Hematopoietic multipotent progenitor cell treated with erythropoietin and hydrocortisone succinate and interleukin-3 and kit ligand, for 17 days (in vitro differentiated cells): ENCODE measurements around the gene ADGRG4.
"Not testable (repeated sequence)": the region's sequence is repeated elsewhere in the genome, so short reads cannot be mapped to it uniquely, and the experiment has no call there.

ENCODE experiments used
- DNase-seq: peaks from one replicate; pipeline ENCODE4 v3.0.0-alpha.2; 2015; ENCODE audit warnings: low spot score

ADGRG4 gene, protein sequence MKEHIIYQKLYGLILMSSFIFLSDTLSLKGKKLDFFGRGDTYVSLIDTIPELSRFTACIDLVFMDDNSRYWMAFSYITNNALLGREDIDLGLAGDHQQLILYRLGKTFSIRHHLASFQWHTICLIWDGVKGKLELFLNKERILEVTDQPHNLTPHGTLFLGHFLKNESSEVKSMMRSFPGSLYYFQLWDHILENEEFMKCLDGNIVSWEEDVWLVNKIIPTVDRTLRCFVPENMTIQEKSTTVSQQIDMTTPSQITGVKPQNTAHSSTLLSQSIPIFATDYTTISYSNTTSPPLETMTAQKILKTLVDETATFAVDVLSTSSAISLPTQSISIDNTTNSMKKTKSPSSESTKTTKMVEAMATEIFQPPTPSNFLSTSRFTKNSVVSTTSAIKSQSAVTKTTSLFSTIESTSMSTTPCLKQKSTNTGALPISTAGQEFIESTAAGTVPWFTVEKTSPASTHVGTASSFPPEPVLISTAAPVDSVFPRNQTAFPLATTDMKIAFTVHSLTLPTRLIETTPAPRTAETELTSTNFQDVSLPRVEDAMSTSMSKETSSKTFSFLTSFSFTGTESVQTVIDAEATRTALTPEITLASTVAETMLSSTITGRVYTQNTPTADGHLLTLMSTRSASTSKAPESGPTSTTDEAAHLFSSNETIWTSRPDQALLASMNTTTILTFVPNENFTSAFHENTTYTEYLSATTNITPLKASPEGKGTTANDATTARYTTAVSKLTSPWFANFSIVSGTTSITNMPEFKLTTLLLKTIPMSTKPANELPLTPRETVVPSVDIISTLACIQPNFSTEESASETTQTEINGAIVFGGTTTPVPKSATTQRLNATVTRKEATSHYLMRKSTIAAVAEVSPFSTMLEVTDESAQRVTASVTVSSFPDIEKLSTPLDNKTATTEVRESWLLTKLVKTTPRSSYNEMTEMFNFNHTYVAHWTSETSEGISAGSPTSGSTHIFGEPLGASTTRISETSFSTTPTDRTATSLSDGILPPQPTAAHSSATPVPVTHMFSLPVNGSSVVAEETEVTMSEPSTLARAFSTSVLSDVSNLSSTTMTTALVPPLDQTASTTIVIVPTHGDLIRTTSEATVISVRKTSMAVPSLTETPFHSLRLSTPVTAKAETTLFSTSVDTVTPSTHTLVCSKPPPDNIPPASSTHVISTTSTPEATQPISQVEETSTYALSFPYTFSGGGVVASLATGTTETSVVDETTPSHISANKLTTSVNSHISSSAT (N-terminal part only)

DNA sequence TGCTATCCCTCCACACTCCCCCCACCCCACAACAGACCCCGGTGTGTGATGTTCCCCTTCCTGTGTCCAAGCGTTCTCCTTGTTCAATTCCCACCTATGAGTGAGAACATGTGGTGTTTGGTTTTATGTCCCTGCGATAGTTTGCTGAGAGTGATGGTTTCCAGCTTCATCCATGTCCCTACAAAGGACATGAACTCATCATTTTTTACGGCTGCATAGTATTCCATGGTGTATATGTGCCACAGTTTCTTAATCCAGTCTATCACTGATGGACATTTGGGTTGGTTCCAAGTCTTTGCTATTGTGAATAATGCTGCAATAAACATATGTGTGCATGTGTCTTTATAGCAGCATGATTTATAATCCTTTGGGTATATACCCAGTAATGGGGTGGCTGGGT lies at the start of gene ADGRG4:
TSS of gene ADGRG4 (plus strand) at position 243 of the 400 bp plus-strand sequence. CDS start 7,815 bp downstream, outside the sequence.
- DNase-seq, result not testable (repeated sequence)

DNA sequence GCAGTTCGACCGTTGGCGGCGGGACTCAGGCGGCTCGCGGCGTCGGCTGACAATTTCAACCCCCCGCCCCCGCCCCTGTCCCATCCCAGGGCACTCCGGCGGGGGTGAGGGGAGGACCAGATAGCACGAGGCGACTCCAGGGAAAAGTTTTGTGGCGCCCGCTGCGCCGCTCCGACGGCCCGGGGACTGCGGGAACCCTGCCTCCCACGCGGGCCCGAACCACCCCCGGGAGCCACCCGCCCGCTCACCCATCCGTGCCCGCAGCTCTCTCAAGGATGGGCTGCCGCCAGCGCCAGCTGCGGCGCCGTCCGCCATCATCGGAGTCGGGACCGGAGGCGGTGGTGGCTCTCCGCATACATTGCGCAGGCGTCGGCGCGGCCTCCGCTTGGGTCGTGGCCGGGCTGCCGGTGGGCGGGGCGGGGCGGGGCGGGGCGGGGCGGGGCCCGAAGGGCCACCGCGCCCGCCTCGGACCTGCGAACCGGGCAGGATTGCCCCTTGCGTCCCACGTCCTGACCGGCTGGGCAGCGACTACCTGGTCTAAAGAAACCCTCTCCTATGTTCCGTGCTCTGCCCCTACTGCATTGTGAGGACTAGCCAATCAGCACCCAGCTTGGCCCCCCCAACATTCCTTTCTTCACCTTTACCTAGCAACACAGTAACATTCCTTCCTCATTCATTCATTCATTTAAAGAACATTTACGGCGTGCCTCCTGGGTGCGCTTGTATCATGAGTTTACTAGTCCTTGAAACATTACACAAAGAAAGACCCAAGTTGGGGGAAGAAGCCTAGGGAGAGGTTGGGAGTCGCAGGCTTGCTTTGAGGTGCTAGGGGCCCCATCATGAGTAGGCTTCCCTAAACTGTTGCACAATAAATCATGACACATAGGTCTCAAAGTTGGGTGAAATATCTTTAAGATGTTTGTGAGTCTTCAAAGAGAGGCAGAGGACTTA lies 49.4 kb upstream of the ADGRG4 start, which contains the start of gene MAP7D3:
TSS of gene MAP7D3 (minus strand) at position 360 of the 951 bp plus-strand sequence. CDS start at position 318, 42 bp downstream.
- peak; percentile 6 for DNase-seq

DNA sequence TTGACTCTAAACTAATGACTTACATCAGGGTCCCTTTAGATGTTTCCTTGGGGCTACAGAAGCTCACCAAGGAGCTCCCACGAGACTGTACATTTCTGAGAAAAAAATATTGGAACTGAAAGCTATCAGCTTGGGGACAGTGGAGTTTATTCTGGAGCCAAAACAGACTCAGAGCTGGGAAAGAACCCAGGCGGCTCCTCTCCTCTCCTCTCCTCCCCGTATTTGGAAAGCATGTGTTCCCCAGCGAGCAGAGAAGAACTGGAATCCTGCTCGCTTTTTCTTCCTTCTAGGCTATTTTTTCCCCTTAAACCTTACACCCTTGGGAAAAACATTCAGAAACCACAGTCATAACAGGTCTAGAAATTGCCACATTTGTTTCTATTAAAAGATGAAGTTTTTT lies 45.2 kb upstream of the ADGRG4 start:
- no peak for DNase-seq

DNA sequence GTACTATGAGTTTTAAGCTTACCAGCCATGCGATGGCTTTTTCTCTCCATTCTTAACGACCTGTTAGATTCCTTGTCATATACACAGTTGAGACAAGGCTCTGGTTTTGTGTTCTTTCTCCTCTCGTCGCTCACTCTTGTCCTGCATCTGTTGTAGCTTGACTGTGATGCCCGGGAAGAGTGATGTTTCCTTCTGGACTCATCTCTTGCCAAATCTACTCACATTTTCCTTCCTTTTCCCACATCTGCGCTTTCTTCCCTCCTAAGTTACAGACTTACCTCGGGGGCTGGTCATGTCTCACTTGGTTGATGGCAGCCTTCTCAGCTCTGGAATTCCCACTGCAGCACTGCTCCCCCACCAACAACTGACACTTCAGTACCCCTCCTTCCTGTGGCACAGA lies 44.7 kb upstream of the ADGRG4 start:
- DNase-seq, result no peak

DNA sequence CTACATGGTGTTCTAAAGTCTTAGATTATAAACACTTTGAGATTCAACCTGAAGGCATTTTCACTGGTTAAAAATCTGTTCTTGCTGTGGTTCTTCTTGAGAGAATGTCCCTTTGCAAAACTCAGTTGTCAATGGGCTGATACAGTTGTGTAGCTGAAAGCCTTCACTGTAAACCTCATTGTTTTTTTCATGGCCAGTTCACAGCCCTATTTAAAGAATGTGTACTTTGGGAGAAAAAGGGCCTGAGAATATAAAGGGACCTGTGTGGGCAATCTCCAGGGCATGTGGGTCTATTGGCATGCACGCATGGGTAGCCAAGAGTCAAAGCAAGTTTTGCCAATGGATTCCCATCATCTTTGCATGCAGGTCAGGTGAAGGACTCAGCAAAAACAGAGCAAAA lies 41.8 kb upstream of the ADGRG4 start:
- no peak for DNase-seq

DNA sequence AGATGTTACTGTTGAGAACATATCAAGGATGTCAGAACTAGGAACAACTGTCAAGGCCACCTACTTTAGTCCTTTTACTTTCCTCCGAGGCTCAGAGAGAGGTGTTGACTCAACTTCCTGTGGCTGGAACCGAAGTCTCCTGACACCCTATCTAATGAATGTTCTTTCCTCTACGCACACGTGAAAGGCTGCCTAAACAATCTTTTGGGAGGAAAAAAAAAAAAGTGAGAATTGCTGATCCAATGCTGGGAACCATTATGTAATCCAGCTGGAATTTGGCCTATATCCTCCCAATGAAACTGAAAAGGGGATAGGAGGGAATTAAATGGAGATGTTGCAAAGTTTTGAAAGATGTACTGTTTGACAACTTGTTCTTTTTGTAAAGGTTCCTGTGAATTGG lies 41.2 kb upstream of the ADGRG4 start:
- no peak for DNase-seq

DNA sequence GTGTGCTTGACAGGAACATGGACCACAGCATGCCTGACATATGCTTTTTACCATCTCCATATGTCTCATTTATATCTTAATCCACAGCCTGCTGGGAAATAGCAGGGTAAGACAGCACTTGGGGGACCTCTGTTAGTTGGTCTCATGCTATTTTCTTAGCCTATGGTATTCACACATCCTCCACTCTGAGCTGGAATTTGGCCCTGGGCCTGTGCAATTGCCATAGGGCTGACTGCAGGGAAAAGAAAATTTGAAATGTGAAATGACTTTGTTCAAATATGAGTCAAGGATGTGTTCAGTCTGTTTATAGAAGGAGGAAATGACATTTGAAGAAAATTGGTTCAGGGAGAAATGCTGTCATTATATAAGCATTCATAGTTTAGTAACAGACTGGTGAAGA lies 40.0 kb upstream of the ADGRG4 start:
- DNase-seq, result no peak

DNA sequence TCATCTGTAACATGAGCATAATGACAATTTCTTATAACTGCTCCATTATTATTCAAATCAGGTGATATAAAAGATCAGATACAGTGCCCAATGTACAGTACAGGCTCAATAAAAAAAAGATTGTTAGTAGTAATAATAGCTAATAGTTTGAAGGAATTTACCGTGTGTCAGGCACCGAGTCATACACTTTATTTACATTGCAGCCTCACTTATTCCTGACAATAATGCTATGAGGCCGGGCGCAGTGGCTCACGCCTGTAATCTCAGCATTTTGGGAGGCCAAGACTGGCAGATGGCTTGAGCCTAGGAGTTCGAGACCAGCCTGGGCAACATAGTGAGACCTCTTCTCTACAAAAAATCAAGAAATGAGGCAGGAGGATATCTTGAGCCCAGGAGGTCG lies 39.4 kb upstream of the ADGRG4 start:
- no peak for DNase-seq

DNA sequence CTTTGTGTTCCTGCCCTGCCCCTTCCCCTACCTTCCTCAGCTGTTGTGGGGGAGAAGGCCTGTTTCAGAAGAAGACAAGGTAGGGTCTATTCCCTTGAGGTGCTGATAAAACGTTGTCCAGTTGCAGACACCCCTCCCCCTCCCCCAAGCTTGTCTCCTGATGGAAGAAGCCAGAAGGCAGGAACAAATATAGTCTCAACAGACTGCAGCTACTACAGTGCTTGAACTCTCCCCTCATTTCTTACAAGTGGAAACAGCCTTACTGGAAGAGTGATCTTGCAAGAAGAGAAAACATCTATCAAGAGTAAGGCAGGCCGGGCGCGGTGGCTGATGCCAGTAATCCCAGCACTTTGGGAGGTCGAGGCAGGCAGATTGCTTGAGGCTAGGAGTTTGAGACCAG lies 38.5 kb upstream of the ADGRG4 start:
- no peak for DNase-seq

DNA sequence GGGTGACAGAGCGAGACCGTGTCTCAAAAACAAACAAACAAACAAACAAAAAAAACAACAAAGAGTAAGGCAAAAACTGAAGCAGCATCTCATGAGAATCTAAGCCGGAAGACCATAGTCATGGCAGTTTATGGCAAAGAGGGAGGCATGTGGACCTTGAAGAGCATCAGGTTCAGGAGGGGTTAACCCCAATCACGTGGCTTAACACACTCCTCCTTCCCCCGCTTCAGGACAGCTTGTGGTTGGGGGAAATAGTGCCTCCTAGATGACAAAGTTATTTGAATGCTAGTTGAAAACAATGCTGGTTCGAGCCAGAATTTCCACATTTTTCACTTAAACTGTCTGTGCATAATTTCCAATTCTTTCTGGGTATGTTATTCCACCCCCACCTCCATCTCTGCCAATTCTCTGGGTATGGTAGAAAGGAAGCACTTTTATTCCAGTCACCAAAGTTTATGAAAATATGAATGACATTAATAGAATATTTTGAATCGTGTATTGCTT lies 37.9 kb upstream of the ADGRG4 start:
- DNase-seq, result no peak

DNA sequence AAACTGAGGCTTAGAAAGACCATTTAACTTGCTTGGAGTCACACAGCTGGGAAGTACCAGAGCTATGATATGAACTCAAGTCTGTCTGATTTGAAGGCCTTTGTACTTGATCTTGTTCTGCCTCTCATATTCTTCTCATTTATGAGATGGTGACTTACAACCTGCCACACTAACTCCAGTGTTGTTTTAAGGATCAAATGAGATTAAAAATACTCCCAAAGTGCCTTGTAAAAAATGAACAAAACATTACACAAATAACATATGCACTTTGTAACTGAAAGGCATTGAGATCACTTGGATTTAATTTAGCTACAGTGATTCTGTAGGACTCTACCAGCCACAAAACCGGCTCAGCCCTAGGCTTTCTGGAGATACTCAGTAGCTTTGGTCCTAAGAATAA lies 33.9 kb upstream of the ADGRG4 start:
- no peak for DNase-seq

DNA sequence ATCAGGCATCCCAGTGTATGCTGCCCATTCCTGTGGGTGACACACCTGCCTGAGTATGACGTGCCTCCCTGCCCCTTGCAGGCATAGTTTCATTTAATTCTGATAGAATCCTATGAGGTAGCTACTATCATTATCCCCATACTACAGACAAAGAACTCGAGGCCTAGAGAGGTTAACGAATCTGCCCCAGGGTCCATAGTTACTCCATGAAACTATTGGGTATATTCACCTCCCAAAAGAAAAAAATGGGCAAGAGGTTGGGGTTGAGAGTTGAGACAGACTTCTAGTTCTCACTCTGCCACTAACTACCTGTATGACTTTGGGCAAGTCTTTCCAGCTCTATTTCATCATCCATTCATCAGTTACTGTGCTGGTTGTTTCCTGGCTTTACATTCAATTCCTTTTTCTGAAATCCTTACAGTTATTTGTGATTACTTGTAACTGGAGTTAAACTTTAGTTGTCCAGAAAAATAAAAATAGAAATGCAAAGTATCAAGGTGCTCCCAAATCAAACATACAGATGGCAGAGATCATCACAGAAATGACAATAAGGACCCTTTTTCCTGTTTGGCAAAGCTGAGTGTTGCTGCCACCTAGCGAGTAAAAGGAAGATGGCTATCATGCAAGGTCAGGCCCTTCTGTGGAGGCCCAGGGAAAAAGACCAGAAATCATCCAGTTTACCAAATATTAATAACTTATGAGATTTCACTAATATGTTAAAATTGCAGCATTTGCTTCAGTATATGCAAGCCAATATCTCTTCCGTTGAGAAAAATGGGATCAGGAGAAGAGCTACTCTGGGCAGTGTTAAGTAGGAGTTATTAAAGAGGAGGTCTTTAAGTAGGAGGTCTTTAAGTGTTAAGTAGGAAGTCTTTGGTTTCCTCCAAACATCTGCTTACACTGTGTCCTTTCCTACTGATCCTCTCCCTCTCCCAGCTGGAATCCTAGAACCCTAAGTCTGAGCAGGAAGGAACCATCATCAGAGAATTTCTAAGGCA lies 32.4 kb upstream of the ADGRG4 start:
- peak; percentile 7 for DNase-seq

DNA sequence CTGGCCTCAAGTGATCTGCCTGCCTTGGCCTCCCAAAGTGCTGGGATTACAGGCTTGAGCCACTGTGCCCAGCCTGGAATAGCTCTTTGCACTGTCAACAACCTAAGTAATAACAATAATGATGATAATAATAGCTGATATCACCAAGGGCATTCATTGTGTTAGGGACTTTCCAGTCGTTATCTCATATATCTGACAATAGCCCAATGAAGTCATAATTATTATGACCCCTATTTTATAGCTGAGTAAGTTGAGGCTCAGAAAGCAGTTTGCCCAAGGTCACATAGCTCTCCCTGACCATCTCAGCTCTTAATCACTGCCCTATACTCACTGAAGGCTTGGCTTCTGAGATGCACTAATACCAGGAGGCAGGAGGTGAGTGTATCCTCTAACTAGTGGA lies 30.8 kb upstream of the ADGRG4 start:
- DNase-seq, result no peak

DNA sequence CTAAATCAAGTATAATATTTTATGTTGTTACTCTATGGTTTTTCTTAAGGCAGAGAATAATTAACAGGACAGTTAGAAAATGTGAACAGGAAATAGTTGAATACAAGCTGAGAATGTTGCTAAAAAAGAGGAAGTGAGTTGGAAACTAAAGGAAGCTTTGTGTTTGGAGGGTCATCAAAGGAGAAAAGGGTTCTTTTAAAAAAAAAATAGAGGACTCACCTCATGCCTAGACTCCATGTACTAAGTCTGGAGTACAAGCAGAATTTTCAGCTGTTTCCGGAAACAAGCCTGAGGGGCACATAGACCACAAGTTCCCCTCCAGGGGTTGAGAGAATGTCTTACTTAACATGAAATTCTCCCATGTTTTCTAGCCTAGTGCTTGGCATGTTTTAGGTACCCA lies 29.5 kb upstream of the ADGRG4 start:
- no peak for DNase-seq

DNA sequence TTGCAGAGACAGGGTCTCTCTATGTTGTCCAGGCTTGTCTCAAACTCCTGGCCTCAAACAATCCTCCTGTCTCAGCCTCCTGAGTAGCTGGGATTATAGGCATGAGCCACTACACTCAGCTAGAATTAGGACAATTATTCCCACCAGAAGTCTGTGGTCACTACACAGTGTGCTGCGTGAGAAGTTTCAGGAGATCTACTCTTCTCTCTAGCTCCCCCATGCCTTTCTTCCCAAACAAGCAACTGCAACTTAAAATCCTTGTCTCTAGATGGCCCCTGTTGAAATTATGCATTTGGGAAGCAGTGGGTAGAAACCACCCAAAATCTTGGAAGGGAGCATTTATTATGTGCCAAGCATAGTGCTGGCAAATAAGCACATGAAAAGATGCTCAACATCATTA lies 28.4 kb upstream of the ADGRG4 start:
- no peak for DNase-seq

DNA sequence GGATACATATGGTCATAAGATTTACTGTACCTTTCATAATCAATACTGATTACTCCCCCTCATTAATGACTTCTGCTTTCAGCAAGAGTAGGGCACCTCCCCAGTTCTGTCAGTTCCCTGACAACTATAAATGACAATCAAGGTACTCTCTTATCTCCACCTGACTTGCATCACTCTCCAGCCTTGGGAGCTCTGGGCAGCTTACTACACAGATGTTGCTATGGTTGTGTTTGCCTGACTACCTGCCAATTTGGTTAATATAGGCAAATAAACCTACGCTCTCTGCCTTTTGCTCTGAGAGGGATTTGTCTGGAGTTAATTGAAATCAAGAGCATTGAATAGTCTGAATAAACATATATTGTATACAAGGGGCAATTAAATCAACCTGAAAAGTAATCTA lies 26.8 kb upstream of the ADGRG4 start:
- no peak for DNase-seq

DNA sequence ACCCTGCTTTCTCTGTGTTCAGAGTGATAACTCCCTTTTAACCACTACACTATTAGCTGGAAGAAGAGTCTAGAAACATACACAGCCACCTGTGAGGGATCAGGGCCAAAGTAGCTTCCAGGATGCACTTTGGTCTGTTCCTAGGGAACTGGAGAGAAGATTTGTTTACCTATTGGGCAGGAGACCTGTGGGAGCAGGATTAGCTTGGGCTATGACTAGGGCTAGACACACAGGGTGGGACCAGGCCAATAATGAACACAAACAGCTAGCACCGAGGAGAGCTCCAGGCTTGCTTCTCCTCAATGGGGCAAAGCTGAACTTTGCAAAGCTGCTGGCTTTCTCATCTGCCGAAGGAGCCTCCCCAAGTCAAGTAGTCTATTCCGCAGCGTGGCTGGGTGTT lies 25.2 kb upstream of the ADGRG4 start:
- DNase-seq, result no peak

DNA sequence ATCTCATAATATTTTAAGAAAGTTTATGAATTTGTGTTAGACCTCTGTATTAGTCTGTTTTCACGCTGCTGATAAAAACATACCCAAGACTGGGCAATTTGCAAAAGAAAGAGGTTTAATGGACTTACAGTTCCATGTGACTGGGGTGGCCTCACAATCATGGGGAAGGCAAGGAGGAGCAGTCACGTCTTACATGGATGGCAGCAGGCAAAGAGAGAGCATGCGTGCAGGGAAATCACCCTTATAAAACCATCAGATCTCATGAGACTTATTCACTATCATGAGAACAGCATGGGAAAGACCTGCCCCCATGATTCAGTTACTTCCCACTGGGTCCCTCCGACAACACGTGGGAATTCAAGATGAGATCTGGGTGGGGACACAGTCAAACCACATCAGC lies 14.4 kb upstream of the ADGRG4 start:
- not testable (repeated sequence) for DNase-seq

DNA sequence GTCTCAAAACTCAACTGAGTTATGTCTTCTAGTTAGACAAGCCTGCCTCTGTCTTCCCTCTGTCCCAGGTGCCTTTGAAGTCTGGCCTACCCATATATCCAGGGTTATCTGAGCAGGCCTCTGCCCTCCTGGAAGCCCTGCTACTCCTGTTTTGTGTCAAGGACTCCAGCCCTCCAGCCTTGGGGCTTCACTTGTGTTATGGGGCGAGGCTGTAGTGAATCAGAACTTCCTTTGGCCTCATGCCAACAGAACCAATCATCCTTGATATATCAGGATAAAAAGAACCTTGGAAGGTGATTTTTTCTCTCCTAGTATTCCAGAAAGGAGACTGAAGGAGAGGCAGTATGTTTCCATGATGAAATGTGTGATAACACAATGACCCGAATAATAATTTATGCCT lies 8.9 kb upstream of the ADGRG4 start:
- DNase-seq, result no peak

DNA sequence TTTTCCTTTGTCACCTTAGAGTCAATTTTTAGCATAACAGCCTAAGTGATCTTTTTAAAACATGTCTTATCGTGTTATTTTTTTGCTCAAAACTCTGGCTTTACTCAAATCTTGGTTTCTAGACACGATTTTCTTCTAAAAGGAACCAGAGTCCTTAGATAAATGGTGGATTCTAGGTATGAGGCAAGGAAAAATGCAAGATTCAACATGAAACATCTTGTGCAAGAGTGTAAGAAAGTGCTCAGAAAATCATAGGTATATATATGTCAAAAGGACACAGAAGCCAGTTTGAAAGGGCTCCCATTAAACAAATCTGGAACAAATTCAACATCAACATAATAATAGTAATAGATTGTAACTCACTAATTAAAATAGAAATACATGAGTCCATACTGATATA lies 8.1 kb upstream of the ADGRG4 start:
- no peak for DNase-seq
